Measurements from ENCODE around the gene POTEB. TPM values are rescaled to one million over a fixed set of nuclear protein-coding genes. Genes with fewer than 3 reads are reported as not detected.

The POTEB gene
- not detected in 5 replicates for total RNA-seq (2022; extraction: Qiagen RNA extraction)

GRCh38 chr15:21877635-21878034 is at the start of gene POTEB:
POTEB (minus strand) TSS chr15:21877735; CDS start chr15:21877246, 489 bp downstream.

Other genes with a start within 250 kb of the POTEB start
- not detected in 5 replicates for gene OR4M2, start 202.8 kb upstream of the POTEB start, total RNA-seq (2022; extraction: Qiagen RNA extraction)